ENCODE results near the gene TMEM87A.

- TF ChIP-seq POLR2A (IDR thresholded peaks at IDR 0.05): no peak
- TF ChIP-seq, protein P1, sequence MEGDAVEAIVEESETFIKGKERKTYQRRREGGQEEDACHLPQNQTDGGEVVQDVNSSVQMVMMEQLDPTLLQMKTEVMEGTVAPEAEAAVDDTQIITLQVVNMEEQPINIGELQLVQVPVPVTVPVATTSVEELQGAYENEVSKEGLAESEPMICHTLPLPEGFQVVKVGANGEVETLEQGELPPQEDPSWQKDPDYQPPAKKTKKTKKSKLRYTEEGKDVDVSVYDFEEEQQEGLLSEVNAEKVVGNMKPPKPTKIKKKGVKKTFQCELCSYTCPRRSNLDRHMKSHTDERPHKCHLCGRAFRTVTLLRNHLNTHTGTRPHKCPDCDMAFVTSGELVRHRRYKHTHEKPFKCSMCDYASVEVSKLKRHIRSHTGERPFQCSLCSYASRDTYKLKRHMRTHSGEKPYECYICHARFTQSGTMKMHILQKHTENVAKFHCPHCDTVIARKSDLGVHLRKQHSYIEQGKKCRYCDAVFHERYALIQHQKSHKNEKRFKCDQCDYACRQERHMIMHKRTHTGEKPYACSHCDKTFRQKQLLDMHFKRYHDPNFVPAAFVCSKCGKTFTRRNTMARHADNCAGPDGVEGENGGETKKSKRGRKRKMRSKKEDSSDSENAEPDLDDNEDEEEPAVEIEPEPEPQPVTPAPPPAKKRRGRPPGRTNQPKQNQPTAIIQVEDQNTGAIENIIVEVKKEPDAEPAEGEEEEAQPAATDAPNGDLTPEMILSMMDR (IDR thresholded peaks at IDR 0.05): no peak
Measured at GRCh38 chr15:42191610-42192346, 81.5 kb downstream of the TMEM87A start.

All from heart left ventricle (tissue), 13 donors.